Stimulated activated naive B cell treated with anti-CD40 and anti-IgM and Interleukin-4, amounts not matched to agents 10 μg/mL and 1 μg/mL and 100 μg/mL, for 72 hours (primary cell): Measurements from ENCODE around the gene SH3BGRL2.

Experiments used
- ATAC-seq, 2 donors: fragments of 150-1000 bp; cut with Tn5 transposase; replicated peaks; 2 replicates each; pipeline ENCODE4 v1.10.0; 2021; ENCODE audit warnings: moderate library complexity in 1 of 2
- DNase-seq: peaks from one replicate; pipeline ENCODE4 v3.0.0; 2021
- H3K27ac Mint-ChIP-seq: one replicate; pipeline ENCODE4 v1.8.0; 2022; ENCODE audit warnings: mild to moderate bottlenecking, mixed read lengths
- H3K27me3 Mint-ChIP-seq, 2 donors: one replicate each; pipeline ENCODE4 v1.8.0; 2022; ENCODE audit warnings: mixed read lengths in 2 of 2
- H3K36me3 Mint-ChIP-seq, 2 donors: one replicate each; pipeline ENCODE4 v1.8.0; 2022; ENCODE audit warnings: mixed read lengths in 2 of 2, mild to moderate bottlenecking in 1 of 2
- H3K4me1 Mint-ChIP-seq, 2 donors: one replicate each; pipeline ENCODE4 v1.8.0; 2022; ENCODE audit warnings: mixed read lengths in 2 of 2, mild to moderate bottlenecking in 1 of 2
- H3K4me3 Mint-ChIP-seq, 2 donors: one replicate each; pipeline ENCODE4 v1.8.0; 2022; ENCODE audit warnings: mild to moderate bottlenecking in 2 of 2, mixed read lengths in 2 of 2, moderate library complexity in 1 of 2
- H3K9me3 Mint-ChIP-seq, 2 donors: one replicate each; pipeline ENCODE4 v1.8.0; 2022; ENCODE audit warnings: mixed read lengths in 2 of 2, mild to moderate bottlenecking in 1 of 2

The SH3BGRL2 gene

DNA sequence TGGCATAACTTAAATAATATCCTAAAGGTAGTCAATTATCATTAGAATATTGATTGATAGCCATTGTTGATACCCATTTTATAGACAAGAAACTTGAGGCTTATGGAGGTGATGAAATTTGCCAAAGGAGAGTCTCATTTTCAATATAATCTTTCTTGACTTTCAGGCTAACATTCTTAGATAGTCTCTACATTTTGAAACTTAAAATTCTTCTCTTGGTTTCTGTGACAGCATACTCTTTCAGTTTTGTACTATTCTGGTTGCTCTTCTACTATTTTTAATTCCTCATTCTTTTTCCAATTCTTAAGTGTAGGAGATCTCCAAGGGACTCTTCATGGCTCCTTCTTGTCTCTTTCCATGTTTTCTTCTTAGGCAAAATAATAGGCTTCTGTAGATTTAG lies 3.7 kb upstream of the SH3BGRL2 start:
- Mint-ChIP-seq H3K36me3 (no peaks in the 10 kb centered on the region), H3K9me3 (no peaks in the 10 kb centered on the region), H3K27me3 (peaks cover 32 to 37% of the 10 kb centered on the region in 2 donors), H3K4me3 (no peak overlapping the region), H3K27ac (no peak overlapping the region), H3K4me1 (peaks cover 10 to 14% of the 10 kb centered on the region in 2 donors)
- ATAC-seq (no peak), DNase-seq (no peak)

DNA sequence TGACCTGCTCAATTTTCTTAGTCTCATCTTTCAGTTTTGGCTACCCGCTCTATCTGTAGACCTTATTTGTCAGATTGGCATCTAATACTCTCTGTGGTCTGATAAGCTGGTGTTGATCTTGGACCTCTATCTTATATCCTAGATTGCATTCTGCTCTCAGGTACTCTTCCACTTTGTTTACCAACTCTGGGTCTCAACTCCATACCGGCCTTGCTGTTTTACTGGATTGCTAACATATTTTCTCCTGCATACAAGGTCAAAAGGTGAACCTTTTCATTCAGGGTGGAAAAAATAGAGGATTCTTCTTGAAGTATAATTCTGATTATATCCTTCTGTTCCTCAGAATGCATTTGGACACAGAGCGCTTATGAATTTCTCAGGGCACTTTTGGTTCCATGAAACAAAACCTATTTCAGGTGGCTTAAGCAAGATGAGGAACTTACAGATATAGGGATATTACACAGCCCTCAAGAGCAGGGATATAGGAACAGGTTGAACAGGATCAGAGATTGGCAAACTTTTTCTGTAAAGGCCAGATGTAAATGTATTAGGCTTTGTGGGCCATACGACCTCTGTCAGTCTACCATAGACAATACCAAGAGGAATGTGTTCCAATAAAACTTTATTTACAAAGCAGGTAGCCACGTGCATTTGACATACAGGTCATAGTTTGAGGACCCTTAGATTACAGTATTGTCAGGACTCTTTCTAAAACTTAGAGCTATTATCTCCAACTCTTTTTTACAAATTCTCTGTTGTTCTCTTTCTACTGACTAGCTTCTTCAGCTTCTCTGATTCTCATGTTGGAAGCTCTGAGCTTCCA lies 2.5 kb upstream of the SH3BGRL2 start:
- H3K4me1 Mint-ChIP-seq = peaks cover 10 to 14% of the 10 kb centered on the region in 2 donors
- no peaks in the 10 kb centered on the region for H3K36me3 Mint-ChIP-seq
- H3K27ac Mint-ChIP-seq = no peak overlapping the region
- H3K9me3 Mint-ChIP-seq = no peaks in the 10 kb centered on the region
- peaks cover 33 to 38% of the 10 kb centered on the region in 2 donors for H3K27me3 Mint-ChIP-seq
- DNase-seq = no peak
- H3K4me3 Mint-ChIP-seq = no peak overlapping the region
- ATAC-seq = no peak

DNA sequence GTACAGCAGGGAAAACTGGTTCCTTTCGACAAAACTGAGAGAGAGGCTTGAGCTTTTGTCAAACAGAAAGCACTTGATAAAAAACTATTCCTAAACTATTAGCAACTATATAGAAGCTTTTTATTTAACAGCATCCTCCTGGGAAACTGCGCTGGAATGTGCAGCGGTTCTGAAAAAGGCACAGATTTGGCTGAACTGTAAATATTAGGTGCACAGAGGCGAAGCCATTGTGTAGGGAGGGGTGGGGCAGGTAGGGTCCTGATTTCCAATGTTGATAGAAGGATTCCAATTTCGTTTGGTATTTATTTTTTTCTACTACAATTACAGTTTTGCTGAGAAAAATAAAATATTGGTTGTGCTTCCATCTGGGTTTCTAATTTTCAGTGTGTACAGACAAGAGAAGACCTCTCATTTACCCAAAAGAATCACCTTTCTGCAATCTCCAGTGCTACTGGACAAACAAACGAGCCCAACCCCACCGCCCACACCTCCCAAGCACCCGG lies 698 bp upstream of the SH3BGRL2 start:
- ATAC-seq (no peak), DNase-seq (no peak)
- H3K9me3 Mint-ChIP-seq = no peaks in the 10 kb centered on the region
- peak overlapping the region; percentile 81 to 86 for H3K4me3 Mint-ChIP-seq
- peaks cover 10 to 14% of the 10 kb centered on the region in 2 donors for H3K4me1 Mint-ChIP-seq
- H3K27me3 Mint-ChIP-seq = peaks cover 45 to 54% of the 10 kb centered on the region in 2 donors
- no peaks in the 10 kb centered on the region for H3K36me3 Mint-ChIP-seq
- no peak overlapping the region for H3K27ac Mint-ChIP-seq

DNA sequence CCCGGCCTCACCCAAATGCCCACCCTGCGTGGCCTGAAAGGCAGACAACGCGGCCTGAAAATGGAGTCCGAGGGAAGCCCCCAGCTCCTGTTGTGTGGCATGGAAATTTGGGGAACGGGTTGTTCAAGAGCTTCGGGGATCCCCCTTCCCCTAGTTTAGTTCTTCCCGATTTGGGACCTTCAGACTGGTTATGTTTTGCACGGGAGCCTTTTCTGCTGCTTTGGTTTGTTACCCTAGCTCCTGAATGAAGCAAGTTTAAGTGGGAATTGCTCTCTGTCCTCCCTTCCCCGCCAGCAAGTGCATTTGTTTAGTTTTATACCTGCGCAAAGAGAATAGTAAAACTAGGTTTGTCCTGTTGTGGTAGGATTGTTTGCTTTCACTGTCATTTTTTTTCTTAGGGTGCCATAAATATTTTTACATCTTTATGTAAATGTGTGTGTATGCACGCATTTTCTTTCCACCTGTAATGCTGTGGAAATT lies 604 bp downstream of the SH3BGRL2 start:
- no peak for DNase-seq
- peaks cover 10 to 14% of the 10 kb centered on the region in 2 donors for H3K4me1 Mint-ChIP-seq
- peaks cover 54 to 62% of the 10 kb centered on the region in 2 donors for H3K27me3 Mint-ChIP-seq
- peak overlapping the region; percentile 81 to 86 for H3K4me3 Mint-ChIP-seq
- no peak overlapping the region for H3K27ac Mint-ChIP-seq
- H3K36me3 Mint-ChIP-seq = no peaks in the 10 kb centered on the region
- H3K9me3 Mint-ChIP-seq = no peaks in the 10 kb centered on the region
- ATAC-seq = peak in 1 of 2 donors; percentile 8

DNA sequence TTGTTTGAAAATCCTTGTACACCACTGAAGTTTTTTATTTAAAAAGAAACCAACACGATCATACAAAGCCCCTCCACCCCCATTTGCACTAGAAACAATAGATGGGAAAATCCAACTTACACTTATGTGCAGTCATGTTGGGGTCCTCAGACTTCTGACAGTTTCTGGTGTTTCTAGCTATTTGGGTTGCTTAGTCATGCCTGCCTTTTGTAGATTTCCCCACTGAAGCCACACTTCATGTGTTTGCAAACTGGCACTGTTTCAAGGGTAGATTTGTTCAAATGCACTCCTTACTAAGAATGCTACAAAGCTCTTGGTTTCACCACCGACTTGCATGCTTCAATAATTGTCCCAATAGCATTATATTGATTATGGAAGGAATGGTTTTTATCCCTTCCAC lies 1.5 kb downstream of the SH3BGRL2 start:
- H3K4me1 Mint-ChIP-seq = peaks cover 10 to 14% of the 10 kb centered on the region in 2 donors
- no peak for DNase-seq
- no peak overlapping the region for H3K4me3 Mint-ChIP-seq
- no peak overlapping the region for H3K27ac Mint-ChIP-seq
- H3K9me3 Mint-ChIP-seq = no peaks in the 10 kb centered on the region
- H3K27me3 Mint-ChIP-seq = peaks cover 52 to 56% of the 10 kb centered on the region in 2 donors
- ATAC-seq = no peak
- no peaks in the 10 kb centered on the region for H3K36me3 Mint-ChIP-seq

DNA sequence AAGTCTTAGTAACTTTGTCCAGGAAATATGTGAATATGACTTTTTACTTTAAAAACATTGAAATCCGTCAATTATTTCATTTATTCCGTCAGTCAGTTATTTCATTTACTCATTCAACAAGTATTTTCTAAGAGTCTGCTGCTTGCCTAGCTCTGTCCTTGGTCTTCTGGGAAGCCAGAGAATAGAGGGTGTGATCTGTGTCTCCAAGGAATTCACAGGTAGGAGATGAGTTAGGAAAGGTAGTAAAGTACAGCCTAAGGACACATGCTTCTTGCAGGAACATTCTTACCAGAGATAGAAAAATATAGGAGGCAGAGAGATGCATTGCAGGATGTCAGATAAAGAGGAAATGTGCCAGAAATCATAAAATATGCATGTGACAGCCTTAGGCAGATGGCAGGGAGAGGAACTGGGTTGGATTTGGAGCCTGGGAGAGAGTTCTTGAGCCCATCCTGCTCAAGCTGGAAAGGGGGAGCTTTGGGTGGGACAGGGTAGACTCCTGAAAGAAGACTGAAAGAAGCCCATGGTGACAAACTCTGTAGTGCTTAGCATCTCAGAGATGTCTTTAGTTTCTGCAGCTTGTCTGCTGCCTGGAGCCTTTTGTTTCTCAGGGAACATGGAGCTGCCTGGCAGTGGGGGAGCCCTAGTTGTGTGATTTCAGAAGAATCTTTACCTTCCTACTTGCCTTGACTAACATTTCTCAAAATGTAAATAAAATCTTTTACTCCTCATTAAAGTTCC lies 3.5 kb downstream of the SH3BGRL2 start:
- Mint-ChIP-seq H3K4me1 (peaks cover 10 to 14% of the 10 kb centered on the region in 2 donors), H3K27ac (no peak overlapping the region), H3K9me3 (no peaks in the 10 kb centered on the region), H3K36me3 (no peaks in the 10 kb centered on the region), H3K27me3 (peaks cover 41 to 42% of the 10 kb centered on the region in 2 donors), H3K4me3 (no peak overlapping the region)
- ATAC-seq (no peak), DNase-seq (no peak)

DNA sequence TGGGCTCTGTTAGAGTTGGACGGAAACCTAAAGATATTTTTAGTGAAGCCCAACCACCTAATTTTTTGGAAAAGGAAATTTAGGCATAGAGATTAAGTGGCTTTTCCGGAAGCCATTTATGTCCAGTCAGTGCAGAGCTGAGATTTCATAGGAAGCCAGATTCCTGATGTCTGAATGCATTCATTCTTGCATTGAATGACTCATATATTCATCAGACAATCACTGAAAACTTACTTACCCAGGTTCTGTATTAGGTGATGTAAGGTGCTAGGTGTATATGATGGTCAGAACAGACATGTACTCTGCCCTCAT lies 4.1 kb downstream of the SH3BGRL2 start:
- H3K27me3 Mint-ChIP-seq = peaks cover 40 to 41% of the 10 kb centered on the region in 2 donors
- H3K4me3 Mint-ChIP-seq = no peak overlapping the region
- peaks cover 10 to 14% of the 10 kb centered on the region in 2 donors for H3K4me1 Mint-ChIP-seq
- DNase-seq (no peak), ATAC-seq (no peak)
- H3K9me3 Mint-ChIP-seq = no peaks in the 10 kb centered on the region
- H3K36me3 Mint-ChIP-seq = no peaks in the 10 kb centered on the region
- no peak overlapping the region for H3K27ac Mint-ChIP-seq

DNA sequence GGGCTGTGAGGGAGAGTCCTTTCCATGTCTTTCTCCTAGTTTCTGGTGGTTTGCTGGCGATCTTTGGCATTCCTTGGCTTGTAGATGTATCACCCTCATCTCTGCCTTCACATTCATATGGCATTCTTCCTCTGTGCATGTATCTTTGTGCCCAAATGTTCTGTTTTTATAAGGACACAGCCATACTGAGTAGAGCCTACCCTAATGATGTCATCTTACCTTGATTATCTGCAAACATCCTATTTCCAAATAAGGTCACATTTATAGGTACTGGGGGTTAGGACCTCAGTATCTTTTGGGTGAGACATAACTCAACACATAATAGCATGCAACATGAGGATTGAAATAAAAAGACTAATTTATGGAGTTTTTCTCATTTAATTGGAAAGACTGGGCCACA lies 5.5 kb downstream of the SH3BGRL2 start:
- Mint-ChIP-seq H3K27ac (no peak overlapping the region), H3K4me3 (no peak overlapping the region), H3K4me1 (peaks cover 2 to 4% of the 10 kb centered on the region in 2 donors), H3K27me3 (peaks cover 28 to 29% of the 10 kb centered on the region in 2 donors), H3K36me3 (no peaks in the 10 kb centered on the region), H3K9me3 (no peaks in the 10 kb centered on the region)
- DNase-seq = no peak
- no peak for ATAC-seq

DNA sequence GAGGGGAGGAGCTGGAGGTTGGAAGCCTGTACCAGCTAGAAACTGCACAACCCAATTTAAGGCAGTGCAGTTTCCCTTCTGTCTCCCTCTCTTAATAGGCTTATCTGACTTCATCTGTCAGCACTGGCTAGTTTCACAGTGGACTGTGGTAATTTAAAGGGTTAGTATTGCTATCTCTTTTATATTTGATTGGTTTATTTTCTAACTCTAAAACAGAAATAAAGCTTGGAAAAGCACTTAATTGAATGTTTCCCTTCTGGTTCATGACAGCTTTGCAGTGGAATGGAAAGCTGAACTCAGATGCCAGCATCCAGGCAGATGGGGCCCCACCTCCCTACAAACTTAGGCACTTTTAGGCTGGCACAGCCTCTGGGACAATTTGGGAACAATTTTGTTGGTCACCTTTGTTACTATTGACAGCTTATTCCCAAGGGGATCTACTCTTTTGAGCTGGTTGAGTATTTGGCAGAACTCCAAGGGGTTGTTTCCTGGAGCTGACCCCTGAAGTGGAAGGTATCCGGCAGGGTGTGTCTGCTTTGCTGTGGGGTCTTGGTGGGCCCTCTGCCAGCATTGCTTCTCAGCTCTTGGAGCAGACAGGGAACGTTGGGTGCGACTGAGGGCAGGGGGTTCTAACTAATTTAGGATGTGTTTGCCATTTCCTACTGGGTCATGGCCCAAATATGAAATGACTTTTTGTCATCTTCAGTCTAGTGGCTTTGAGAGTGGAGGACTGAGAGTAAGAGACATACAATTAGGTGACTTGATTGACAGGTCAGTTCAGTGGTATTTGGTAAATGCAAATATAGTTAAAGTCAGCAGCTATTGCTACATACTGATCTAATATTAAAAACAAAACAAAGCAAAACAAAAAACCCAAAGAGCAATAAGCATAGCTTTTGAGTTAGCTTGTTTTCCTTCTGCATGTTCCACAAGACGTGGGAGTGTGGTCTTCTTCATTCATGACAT lies 9.3 kb downstream of the SH3BGRL2 start:
- no peaks in the 10 kb centered on the region for H3K4me1 Mint-ChIP-seq
- H3K36me3 Mint-ChIP-seq = no peaks in the 10 kb centered on the region
- peaks cover 17 to 18% of the 10 kb centered on the region in 2 donors for H3K27me3 Mint-ChIP-seq
- no peak overlapping the region for H3K27ac Mint-ChIP-seq
- no peaks in the 10 kb centered on the region for H3K9me3 Mint-ChIP-seq
- DNase-seq (no peak), ATAC-seq (no peak)
- H3K4me3 Mint-ChIP-seq = no peak overlapping the region

DNA sequence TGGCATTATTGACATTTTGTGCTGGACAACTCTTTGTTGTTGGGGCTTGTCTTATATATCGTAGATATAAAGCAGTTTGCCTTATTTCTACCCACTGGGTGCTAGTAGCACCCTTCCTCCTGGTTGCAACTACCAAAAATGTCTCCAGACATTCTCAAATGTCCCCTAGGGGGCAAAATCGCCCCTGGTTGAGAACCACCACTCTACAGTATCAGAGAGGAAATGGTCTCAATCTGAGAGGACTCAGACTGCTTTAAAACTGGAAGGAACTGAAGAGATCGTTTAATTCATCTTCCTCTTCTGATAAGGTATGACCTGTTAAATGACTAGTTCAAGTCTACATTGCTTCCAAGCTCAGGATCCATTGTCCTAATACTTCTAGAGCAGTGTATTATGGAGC lies 14.9 kb downstream of the SH3BGRL2 start:
- ATAC-seq = peak; percentile 56
- Mint-ChIP-seq H3K36me3 (no peaks in the 10 kb centered on the region), H3K9me3 (no peaks in the 10 kb centered on the region), H3K4me3 (no peak overlapping the region), H3K27ac (no peak overlapping the region), H3K27me3 (peaks cover 9 to 14% of the 10 kb centered on the region in 2 donors), H3K4me1 (no peaks in the 10 kb centered on the region)
- DNase-seq = no peak

DNA sequence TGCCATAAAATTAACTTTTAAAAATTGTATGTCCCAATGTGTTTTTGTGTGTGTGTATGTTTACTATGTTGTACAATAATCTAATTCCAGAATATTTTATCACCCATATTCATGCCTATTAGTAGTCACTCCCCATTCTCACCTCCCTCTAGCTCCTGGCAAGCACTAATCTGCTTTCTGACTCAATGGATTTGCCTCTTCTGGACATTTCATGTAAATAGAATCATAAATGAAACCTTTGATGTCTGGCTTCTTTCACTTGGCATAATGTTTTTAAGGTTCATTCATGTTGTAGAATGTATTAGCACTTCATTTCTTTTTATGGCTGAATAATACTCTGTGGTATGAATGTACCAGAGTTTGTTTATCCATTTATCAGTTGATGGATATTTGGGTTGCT lies 15.4 kb downstream of the SH3BGRL2 start:
- peaks cover 9 to 14% of the 10 kb centered on the region in 2 donors for H3K27me3 Mint-ChIP-seq
- no peaks in the 10 kb centered on the region for H3K9me3 Mint-ChIP-seq
- no peaks in the 10 kb centered on the region for H3K4me1 Mint-ChIP-seq
- no peaks in the 10 kb centered on the region for H3K36me3 Mint-ChIP-seq
- no peak overlapping the region for H3K27ac Mint-ChIP-seq
- ATAC-seq = no peak
- DNase-seq = no peak
- H3K4me3 Mint-ChIP-seq = no peak overlapping the region

DNA sequence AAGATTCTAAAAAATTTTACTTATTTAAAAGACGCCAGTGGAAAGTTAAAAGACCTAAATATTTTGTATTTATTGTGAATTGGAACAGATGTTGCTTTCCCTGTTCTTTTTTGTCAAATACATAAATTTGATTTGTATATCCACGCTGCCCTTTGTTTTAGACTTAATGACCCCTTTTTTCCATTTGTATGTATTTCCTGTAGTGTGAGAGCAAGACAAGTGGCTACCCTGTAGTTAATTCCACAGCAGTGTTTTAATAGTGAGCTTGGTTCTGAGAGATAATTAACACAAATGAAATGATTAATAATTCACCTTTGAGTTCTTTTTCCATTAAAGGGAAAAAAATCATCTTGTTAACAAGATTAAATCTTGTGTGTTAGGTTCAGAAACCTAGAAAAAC lies 16.6 kb downstream of the SH3BGRL2 start:
- peaks cover 9 to 14% of the 10 kb centered on the region in 2 donors for H3K27me3 Mint-ChIP-seq
- no peak overlapping the region for H3K27ac Mint-ChIP-seq
- no peak overlapping the region for H3K4me3 Mint-ChIP-seq
- H3K36me3 Mint-ChIP-seq = no peaks in the 10 kb centered on the region
- no peak for ATAC-seq
- DNase-seq = no peak
- no peaks in the 10 kb centered on the region for H3K4me1 Mint-ChIP-seq
- H3K9me3 Mint-ChIP-seq = no peaks in the 10 kb centered on the region

DNA sequence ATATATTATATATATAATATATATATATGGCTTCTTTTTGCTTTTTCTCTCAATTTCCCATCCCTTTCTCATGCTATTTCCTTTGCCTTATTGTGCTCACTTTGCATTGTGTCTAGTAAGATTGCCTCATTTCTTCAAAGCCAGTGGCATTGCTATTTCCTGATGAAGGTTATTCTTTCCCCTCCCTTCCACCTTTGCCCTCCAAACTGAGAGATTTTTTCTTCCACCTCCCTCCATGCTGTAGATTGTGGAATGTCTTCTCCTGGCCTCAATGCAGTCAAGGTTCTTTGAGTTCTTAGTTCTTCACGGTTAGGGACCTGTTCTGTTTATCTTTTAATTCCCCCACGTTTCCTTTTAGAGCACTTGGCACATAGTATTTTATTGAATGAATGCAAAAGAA lies 17.2 kb downstream of the SH3BGRL2 start:
- Mint-ChIP-seq H3K27ac (no peak overlapping the region), H3K4me1 (no peaks in the 10 kb centered on the region), H3K4me3 (no peak overlapping the region), H3K36me3 (no peaks in the 10 kb centered on the region), H3K9me3 (no peaks in the 10 kb centered on the region), H3K27me3 (peaks cover 9 to 14% of the 10 kb centered on the region in 2 donors)
- ATAC-seq = no peak
- no peak for DNase-seq

DNA sequence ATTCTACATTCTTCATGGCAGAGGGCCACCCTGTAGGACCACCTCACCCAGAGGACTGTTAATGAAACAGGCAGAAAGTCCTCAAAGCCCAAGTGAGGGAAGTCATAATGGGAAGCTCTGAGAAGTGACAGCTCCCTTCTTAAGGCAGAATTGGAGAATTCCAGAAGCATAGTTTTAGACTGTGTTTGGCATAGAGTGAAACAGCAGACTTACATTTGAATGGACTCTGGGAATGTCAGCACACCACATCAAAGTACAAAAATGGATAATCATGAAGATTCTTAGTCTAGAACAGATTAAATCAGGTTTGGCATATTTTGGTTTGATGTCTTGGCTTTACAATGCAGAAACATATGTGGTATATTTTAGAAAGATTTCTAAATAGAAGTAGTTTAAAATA lies 17.9 kb downstream of the SH3BGRL2 start:
- no peak for DNase-seq
- Mint-ChIP-seq H3K36me3 (no peaks in the 10 kb centered on the region), H3K27me3 (peaks cover 3 to 10% of the 10 kb centered on the region in 2 donors), H3K9me3 (no peaks in the 10 kb centered on the region), H3K27ac (no peak overlapping the region), H3K4me3 (no peak overlapping the region), H3K4me1 (no peaks in the 10 kb centered on the region)
- ATAC-seq = no peak
